Glutamatergic neuron (in vitro differentiated cells): ENCODE data around the gene ECSIT. TPM values are rescaled to one million over a fixed set of nuclear protein-coding genes. Genes with fewer than 3 reads are reported as not detected.

Experiments used
- DNase-seq: peaks from one replicate; pipeline ENCODE4 v3.0.0; 2022
- H3K27ac Mint-ChIP-seq: one replicate; pipeline ENCODE4 v1.8.0; 2020; ENCODE audit warnings: mild to moderate bottlenecking, mixed read lengths, inconsistent platforms; ENCODE audit not compliant: unreplicated experiment
- H3K27me3 Mint-ChIP-seq: one replicate; pipeline ENCODE4 v1.8.0; 2020; ENCODE audit warnings: mild to moderate bottlenecking, moderate library complexity, mixed read lengths, inconsistent platforms; ENCODE audit not compliant: unreplicated experiment
- H3K36me3 Mint-ChIP-seq: one replicate; pipeline ENCODE4 v1.8.0; 2020; ENCODE audit warnings: mild to moderate bottlenecking, mixed read lengths, inconsistent platforms; ENCODE audit not compliant: unreplicated experiment
- H3K4me1 Mint-ChIP-seq: one replicate; pipeline ENCODE4 v1.8.0; 2020; ENCODE audit warnings: mild to moderate bottlenecking, low read depth, mixed read lengths, inconsistent platforms; ENCODE audit not compliant: unreplicated experiment
- H3K4me3 Mint-ChIP-seq: one replicate; pipeline ENCODE4 v1.8.0; 2020; ENCODE audit warnings: mild to moderate bottlenecking, mixed read lengths, inconsistent platforms; ENCODE audit not compliant: unreplicated experiment
- H3K9me3 Mint-ChIP-seq: one replicate; pipeline ENCODE4 v1.8.0; 2020; ENCODE audit warnings: mild to moderate bottlenecking, moderate library complexity, mixed read lengths, inconsistent platforms; ENCODE audit not compliant: unreplicated experiment
- CTCF ChIP-seq: fragments of 200-600 bp; sonication (generic); IDR thresholded peaks from one replicate; pipeline ENCODE4 v1.5.0; 2021; ENCODE audit not compliant: partially characterized antibody, unreplicated experiment
- total RNA-seq: library from RNA; stranded (reverse); fragmentation: NEBNext Ultra II Directional; extraction: Animal tissue kit (Norgen Biotek cat#: 25700); gene quantifications from one replicate; pipeline ENCODE4 v1.2.1, GENCODE V29; 2021; ENCODE audit not compliant: unreplicated experiment

The ECSIT gene
- total RNA-seq, 1 donor from 2014 or later, result 43.2 TPM

- Mint-ChIP-seq H3K27ac (peak within 1 kb of the TSS; percentile 57), H3K4me1 (peaks cover 11% of the 10 kb centered on the region), H3K27me3 (peaks cover 3% of the 10 kb centered on the region), H3K36me3 (no peaks in the 10 kb centered on the region), H3K4me3 (peak within 1 kb of the TSS; percentile 87), H3K9me3 (peaks cover 2% of the 10 kb centered on the region)
- TF ChIP-seq CTCF, result no peak
- DNase-seq, result peak; percentile 99
Measured at GRCh38 chr19:11558881-11559828, 30.2 kb upstream of the ECSIT start, which contains the start of gene ELOF1. Gene ELOF1, minus strand, starts transcription at chr19:11559230. Its CDS starts 4,883 bp downstream, at chr19:11554347.

DNA sequence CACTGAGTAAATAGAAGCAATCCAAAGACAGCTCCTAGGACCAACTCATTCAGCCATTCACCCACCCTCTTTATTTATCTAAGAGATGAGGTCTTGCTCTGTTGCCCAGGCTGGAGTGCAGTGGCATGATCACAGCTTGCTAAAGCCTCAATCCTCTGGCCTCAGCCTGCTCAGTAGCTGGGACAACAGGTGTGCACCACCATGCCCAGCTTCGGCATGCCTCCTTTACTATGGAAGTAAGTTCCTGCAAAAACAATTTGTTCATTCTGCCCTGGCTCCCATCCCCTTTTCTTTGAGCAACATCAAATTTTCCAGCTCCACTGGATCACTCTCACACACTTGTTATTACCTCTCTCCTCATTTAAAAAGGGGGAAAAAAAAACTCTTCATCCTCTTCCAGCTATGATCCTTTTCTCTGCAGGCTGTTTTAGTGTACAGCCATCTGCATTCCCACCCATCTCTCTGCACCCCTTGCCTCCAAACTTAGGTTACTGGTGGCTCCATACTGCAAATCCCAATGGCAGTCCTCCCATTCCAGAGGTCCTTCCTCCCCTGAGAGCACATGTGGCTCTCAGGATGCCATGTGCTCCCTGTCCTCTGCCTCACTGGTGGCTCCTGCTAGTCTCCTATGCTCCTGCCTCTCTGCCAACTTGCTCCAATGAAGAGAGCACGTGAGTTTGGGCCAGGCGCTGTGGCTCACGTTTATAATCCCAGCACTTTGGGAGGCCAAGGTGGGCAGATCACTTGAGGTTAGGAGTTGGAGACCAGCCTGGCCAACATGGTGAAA is 27.9 kb upstream of the ECSIT start:
- H3K27me3 Mint-ChIP-seq, result peaks cover 3% of the 10 kb centered on the region
- H3K36me3 Mint-ChIP-seq, result no peaks in the 10 kb centered on the region
- peak overlapping the region; percentile 25 for H3K4me3 Mint-ChIP-seq
- peaks cover 11% of the 10 kb centered on the region for H3K4me1 Mint-ChIP-seq
- TF ChIP-seq CTCF, result no peak
- DNase-seq, result no peak
- H3K27ac Mint-ChIP-seq, result no peak overlapping the region
- H3K9me3 Mint-ChIP-seq, result peaks cover 2% of the 10 kb centered on the region

- no peak for TF ChIP-seq CTCF
- H3K36me3 Mint-ChIP-seq, result no peaks in the 10 kb centered on the region
- H3K4me1 Mint-ChIP-seq, result peaks cover 5% of the 10 kb centered on the region
- H3K27ac Mint-ChIP-seq, result peak overlapping the region; percentile 66
- peaks cover 2% of the 10 kb centered on the region for H3K9me3 Mint-ChIP-seq
- H3K4me3 Mint-ChIP-seq, result no peak overlapping the region
- no peak for DNase-seq
- H3K27me3 Mint-ChIP-seq, result peaks cover 4% of the 10 kb centered on the region
Measured at GRCh38 chr19:11555246-11555645, 26.3 kb upstream of the ECSIT start.

- no peak overlapping the region for H3K27ac Mint-ChIP-seq
- H3K4me1 Mint-ChIP-seq, result peaks cover 4% of the 10 kb centered on the region
- no peaks in the 10 kb centered on the region for H3K36me3 Mint-ChIP-seq
- peaks cover 2% of the 10 kb centered on the region for H3K9me3 Mint-ChIP-seq
- no peak for TF ChIP-seq CTCF
- peaks cover 4% of the 10 kb centered on the region for H3K27me3 Mint-ChIP-seq
- no peak overlapping the region for H3K4me3 Mint-ChIP-seq
- no peak for DNase-seq
Measured at GRCh38 chr19:11554160-11554559, 25.2 kb upstream of the ECSIT start.
